T-cell (primary cell): ENCODE measurements around the gene NEURL1. TPM values are rescaled to one million over a fixed set of nuclear protein-coding genes. Genes with fewer than 3 reads are reported as not detected.
A peak's percentile ranks its signal among the peaks of the same experiment; 100 is the strongest.

Source experiments
- ATAC-seq, 4 experiments: fragments of 200-7000 bp in 3 of 4; fragments of 150-1000 bp in 1 of 4; cut with Tn5 transposase; replicated peaks in 1 of 4; 1 replicate in 3 of 4; 2 replicates in 1 of 4; pipeline ENCODE4 v1.10.0; 2021; ENCODE audit warnings: moderate library complexity in 3 of 4, mild to moderate bottlenecking in 2 of 4, moderate number of reproducible peaks in 1 of 4
- CTCF ChIA-PET, 2 donors: fragments of 300-600 bp; sonication (Branson Sonifier 250); formaldehyde crosslinking; loops; one replicate each; lab custom pipeline; 2022; ENCODE audit warnings: antibody characterized with exemption in 2 of 2; lab: Charles Lee
- POLR2A ChIA-PET, 2 donors: fragments of 300-600 bp; sonication (Branson Sonifier 250); formaldehyde crosslinking; loops; one replicate each; lab custom pipeline; 2022; ENCODE audit warnings: antibody characterized with exemption in 2 of 2; lab: Charles Lee
- DNase-seq, 35 experiments: peaks; one replicate each; pipeline versions ENCODE4 v3.0.0 to v3.0.0-alpha.2; 2013 to 2023
- H3K27ac ChIP-seq: one replicate; pipeline ENCODE4 v1.5.1; 2013; ENCODE audit warnings: low read length
- H3K27me3 ChIP-seq, 2 experiments: replicated peaks in 1 of 2; 1 replicate in 1 of 2; 2 replicates in 1 of 2; pipeline versions ENCODE4 v1.6.1 to v1.7.0; 2013; ENCODE audit warnings: low read length in 1 of 2, mixed read lengths in 1 of 2; ENCODE audit not compliant: control insufficient read depth in 2 of 2, insufficient read depth in 2 of 2; ENCODE audit errors: extremely low read depth in 1 of 2
- H3K36me3 ChIP-seq, 2 donors: 1 replicate in 1 of 2; 2 replicates in 1 of 2; pipeline versions ENCODE4 v1.6.1 to v1.7.0; 2013; ENCODE audit warnings: low read length in 1 of 2; ENCODE audit not compliant: control insufficient read depth in 2 of 2, insufficient read depth in 1 of 2; ENCODE audit errors: extremely low read depth in 1 of 2
- H3K4me1 ChIP-seq, 2 experiments: 1 replicate in 1 of 2; 2 replicates in 1 of 2; pipeline versions ENCODE4 v1.6.1 to v1.7.0; 2013; ENCODE audit warnings: low read length in 2 of 2, mixed read lengths in 1 of 2; ENCODE audit not compliant: insufficient read depth in 2 of 2, control insufficient read depth in 1 of 2; ENCODE audit errors: extremely low read depth in 1 of 2
- H3K4me3 ChIP-seq, 2 donors: 1 replicate in 1 of 2; 2 replicates in 1 of 2; pipeline versions ENCODE4 v1.5.1 to v1.7.0; 2013; ENCODE audit warnings: mild to moderate bottlenecking in 2 of 2, low read length in 1 of 2, moderate library complexity in 1 of 2; ENCODE audit not compliant: control insufficient read depth in 1 of 2; ENCODE audit errors: extremely low read depth in 1 of 2
- H3K9me3 ChIP-seq: 2 replicates; pipeline ENCODE4 v1.7.0; 2013
- H3K27ac Mint-ChIP-seq, 2 donors: one replicate each; pipeline ENCODE4 v1.8.0; 2020 to 2021; ENCODE audit warnings: mild to moderate bottlenecking in 2 of 2, mixed read lengths in 2 of 2
- H3K27me3 Mint-ChIP-seq, 2 donors: one replicate each; pipeline ENCODE4 v1.8.0; 2021 to 2022; ENCODE audit warnings: mixed read lengths in 2 of 2
- H3K36me3 Mint-ChIP-seq: one replicate; pipeline ENCODE4 v1.8.0; 2021; ENCODE audit warnings: mixed read lengths
- H3K4me1 Mint-ChIP-seq, 3 donors: one replicate each; pipeline ENCODE4 v1.8.0; 2020 to 2022; ENCODE audit warnings: mixed read lengths in 3 of 3, mild to moderate bottlenecking in 1 of 3
- H3K4me3 Mint-ChIP-seq, 3 donors: one replicate each; pipeline ENCODE4 v1.8.0; 2020 to 2022; ENCODE audit warnings: mild to moderate bottlenecking in 3 of 3, mixed read lengths in 3 of 3, moderate library complexity in 3 of 3
- H3K9me3 Mint-ChIP-seq, 3 donors: one replicate each; pipeline ENCODE4 v1.8.0; 2020 to 2022; ENCODE audit warnings: mixed read lengths in 3 of 3
- WGBS: methylation state at CpG from one replicate; pipeline ENCODE4 v1.1.5; 2013; ENCODE audit warnings: missing lambda C conversion rate; ENCODE audit not compliant: insufficient coverage; 5-methylcytosine and 5-hydroxymethylcytosine counted together
- total RNA-seq, 35 experiments: library from RNA in 6 of 35; stranded (reverse) in 6 of 35; fragments of 120-200 nt in 1 of 35; gene quantifications; one replicate each; pipeline versions ENCODE4 v1.2.1 to v1.2.4 and lab custom pipeline; 2013 to 2026

NEURL1 gene
- total RNA-seq, 5 donors from 2014 or later (not counting 1 experiment from before 2014, with no cell fraction given) = 0.46 to 1.7 (median 0.84) TPM

- ChIA-PET POLR2A (no interaction called here), CTCF (interaction anchor here in 1 of 2 donors (0.6 to 1.9 kb wide), 2 partner anchors 15 to 30 kb away, joined by 3 to 7 read pairs; no protein-coding TSS in a partner anchor)
- Mint-ChIP-seq H3K36me3 (peaks cover 21% of the 10 kb centered on the region), H3K27me3 (no peaks in the 10 kb centered on the region), H3K4me3 (peak overlapping the region; percentile 88 to 90 (median 90)), H3K9me3 (no peaks in the 10 kb centered on the region), H3K27ac (peak overlapping the region; percentile 85 to 88), H3K4me1 (peaks cover 38 to 50% (median 49%) of the 10 kb centered on the region in 3 donors)
- Histone ChIP-seq H3K36me3 (peaks cover 3 to 18% of the 10 kb centered on the region in 2 donors), H3K4me3 (peak overlapping the region; percentile 74 to 91), H3K27ac (peak overlapping the region; percentile 4), H3K4me1 (peaks cover 5 to 61% of the 10 kb centered on the region in 2 experiments), H3K9me3 (no peaks in the 10 kb centered on the region), H3K27me3 (no peaks in the 10 kb centered on the region)
- no peak for DNase-seq
- no peak for ATAC-seq
- WGBS = 41% methylated on average over 24 of the region's 27 CpGs
Measured at GRCh38 chr10:103452506-103453230, 40.8 kb upstream of the NEURL1 start.

- H3K27ac Mint-ChIP-seq = peak overlapping the region; percentile 38 to 88
- Histone ChIP-seq H3K4me3 (no peak overlapping the region), H3K36me3 (peaks cover 0 to 11% of the 10 kb centered on the region in 2 donors), H3K27me3 (no peaks in the 10 kb centered on the region), H3K27ac (no peak overlapping the region), H3K9me3 (no peaks in the 10 kb centered on the region), H3K4me1 (peaks cover 6 to 60% of the 10 kb centered on the region in 2 experiments)
- ChIA-PET POLR2A (no interaction called here), CTCF (interaction anchor here in 1 of 2 donors (1.5 kb wide), 1 partner anchor 9 kb away, joined by 3 read pairs; no protein-coding TSS in a partner anchor)
- DNase-seq = no peak
- peak overlapping the region in 2 of 3 donors; percentile 88 to 90 for H3K4me3 Mint-ChIP-seq
- H3K4me1 Mint-ChIP-seq = peaks cover 24 to 43% (median 40%) of the 10 kb centered on the region in 3 donors
- H3K36me3 Mint-ChIP-seq = peaks cover 11% of the 10 kb centered on the region
- ATAC-seq = no peak
- no peaks in the 10 kb centered on the region for H3K9me3 Mint-ChIP-seq
- H3K27me3 Mint-ChIP-seq = no peaks in the 10 kb centered on the region
- WGBS = no CpG with 5 or more reads among the region's 4 CpGs
Measured at GRCh38 chr10:103454026-103454425, 39.5 kb upstream of the NEURL1 start.

GRCh38 chr10:103455235-103455634 lies 38.3 kb upstream of the NEURL1 start:
- Histone ChIP-seq H3K36me3 (no peaks in the 10 kb centered on the region), H3K4me1 (peaks cover 7 to 58% of the 10 kb centered on the region in 2 experiments), H3K9me3 (no peaks in the 10 kb centered on the region), H3K4me3 (no peak overlapping the region), H3K27me3 (no peaks in the 10 kb centered on the region), H3K27ac (no peak overlapping the region)
- 95% methylated on average over 25 of the region's 25 CpGs for WGBS
- Mint-ChIP-seq H3K4me1 (peaks cover 12 to 41% (median 34%) of the 10 kb centered on the region in 3 donors), H3K9me3 (no peaks in the 10 kb centered on the region), H3K4me3 (no peak overlapping the region), H3K27me3 (no peaks in the 10 kb centered on the region), H3K27ac (no peak overlapping the region), H3K36me3 (peaks cover 3% of the 10 kb centered on the region)
- ChIA-PET CTCF (interaction anchor here in 1 of 2 donors (1.5 kb wide), 1 partner anchor 8 kb away, joined by 3 read pairs; no protein-coding TSS in a partner anchor), POLR2A (no interaction called here)
- ATAC-seq (no peak), DNase-seq (no peak)

DNA sequence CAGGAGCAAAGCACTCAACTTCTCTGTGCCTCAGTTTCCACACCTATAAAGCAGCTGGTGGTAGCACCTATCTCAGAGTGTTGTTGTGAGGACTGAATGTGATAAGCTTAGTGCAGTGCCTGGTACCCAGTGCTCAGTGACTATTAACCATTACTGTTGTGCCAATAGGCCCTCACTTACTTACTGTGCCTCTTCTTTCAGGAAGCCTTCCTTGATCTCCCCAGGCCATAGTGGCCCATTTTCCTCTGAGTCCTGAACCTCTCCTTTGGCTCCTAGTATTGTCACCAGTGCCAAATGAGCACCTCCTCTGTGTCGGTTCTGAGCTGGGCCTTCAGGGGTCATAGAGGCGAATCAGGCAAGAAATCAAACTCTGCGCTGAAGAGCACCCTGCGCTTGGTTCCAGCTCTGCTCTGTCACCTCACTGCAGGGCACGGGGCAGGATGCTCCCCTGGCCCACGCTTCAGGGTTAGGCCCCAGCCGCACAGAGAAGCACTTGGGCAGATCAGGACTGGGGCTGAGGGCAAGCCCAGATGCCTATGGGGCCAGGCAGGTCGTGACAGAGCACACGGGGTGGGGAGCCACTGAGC lies 37.3 kb upstream of the NEURL1 start:
- no peaks in the 10 kb centered on the region for H3K36me3 Mint-ChIP-seq
- peaks cover 3 to 32% (median 25%) of the 10 kb centered on the region in 3 donors for H3K4me1 Mint-ChIP-seq
- H3K9me3 Mint-ChIP-seq = no peaks in the 10 kb centered on the region
- H3K36me3 ChIP-seq = no peaks in the 10 kb centered on the region
- ATAC-seq (no peak), DNase-seq (no peak)
- WGBS = 93% methylated on average over 9 of the region's 9 CpGs
- peaks cover 2 to 48% of the 10 kb centered on the region in 2 experiments for H3K4me1 ChIP-seq
- no peak overlapping the region for H3K27ac Mint-ChIP-seq
- ChIA-PET CTCF (no interaction called here), POLR2A (no interaction called here)
- H3K27ac ChIP-seq = no peak overlapping the region
- H3K9me3 ChIP-seq = no peaks in the 10 kb centered on the region
- no peak overlapping the region for H3K4me3 ChIP-seq
- H3K4me3 Mint-ChIP-seq = no peak overlapping the region
- no peaks in the 10 kb centered on the region for H3K27me3 Mint-ChIP-seq
- H3K27me3 ChIP-seq = no peaks in the 10 kb centered on the region

DNA sequence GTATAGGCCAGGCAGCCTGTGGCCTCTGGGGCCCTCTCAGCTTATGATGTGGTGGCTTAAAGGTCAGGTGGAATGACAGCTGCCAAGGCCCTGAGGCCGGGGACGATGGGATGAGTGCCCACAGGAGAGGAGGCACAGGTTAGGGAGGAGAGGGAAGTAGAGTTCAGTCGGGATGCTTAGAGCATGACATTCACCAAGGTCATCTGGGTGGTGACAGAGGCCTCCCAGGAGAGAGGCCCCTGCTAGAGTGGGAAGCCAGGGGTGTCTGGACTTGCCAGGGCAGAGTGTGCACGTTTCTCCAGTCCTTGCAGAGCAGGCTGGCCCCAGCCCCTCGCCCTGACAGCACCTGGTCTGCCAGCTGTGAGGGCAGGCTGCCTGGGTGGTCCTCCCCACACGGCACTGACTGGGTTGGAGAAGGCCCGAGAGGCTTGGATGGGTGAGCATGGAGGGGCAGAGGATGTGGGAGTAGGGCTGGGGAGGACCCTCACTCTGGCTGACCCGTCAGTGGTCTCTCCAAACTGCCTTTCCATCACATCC lies 36.3 kb upstream of the NEURL1 start:
- Mint-ChIP-seq H3K36me3 (no peaks in the 10 kb centered on the region), H3K27ac (peak overlapping the region in 1 of 2 donors; percentile 55), H3K4me3 (no peak overlapping the region), H3K4me1 (peaks cover 0 to 27% (median 24%) of the 10 kb centered on the region in 3 donors), H3K27me3 (no peaks in the 10 kb centered on the region), H3K9me3 (no peaks in the 10 kb centered on the region)
- Histone ChIP-seq H3K36me3 (no peaks in the 10 kb centered on the region), H3K4me1 (peaks cover 2 to 41% of the 10 kb centered on the region in 2 experiments), H3K9me3 (no peaks in the 10 kb centered on the region), H3K27ac (no peak overlapping the region), H3K4me3 (no peak overlapping the region), H3K27me3 (no peaks in the 10 kb centered on the region)
- WGBS = 83% methylated on average over 6 of the region's 8 CpGs
- DNase-seq = no peak
- POLR2A ChIA-PET = no interaction called here
- CTCF ChIA-PET = no interaction called here
- ATAC-seq = no peak

DNA sequence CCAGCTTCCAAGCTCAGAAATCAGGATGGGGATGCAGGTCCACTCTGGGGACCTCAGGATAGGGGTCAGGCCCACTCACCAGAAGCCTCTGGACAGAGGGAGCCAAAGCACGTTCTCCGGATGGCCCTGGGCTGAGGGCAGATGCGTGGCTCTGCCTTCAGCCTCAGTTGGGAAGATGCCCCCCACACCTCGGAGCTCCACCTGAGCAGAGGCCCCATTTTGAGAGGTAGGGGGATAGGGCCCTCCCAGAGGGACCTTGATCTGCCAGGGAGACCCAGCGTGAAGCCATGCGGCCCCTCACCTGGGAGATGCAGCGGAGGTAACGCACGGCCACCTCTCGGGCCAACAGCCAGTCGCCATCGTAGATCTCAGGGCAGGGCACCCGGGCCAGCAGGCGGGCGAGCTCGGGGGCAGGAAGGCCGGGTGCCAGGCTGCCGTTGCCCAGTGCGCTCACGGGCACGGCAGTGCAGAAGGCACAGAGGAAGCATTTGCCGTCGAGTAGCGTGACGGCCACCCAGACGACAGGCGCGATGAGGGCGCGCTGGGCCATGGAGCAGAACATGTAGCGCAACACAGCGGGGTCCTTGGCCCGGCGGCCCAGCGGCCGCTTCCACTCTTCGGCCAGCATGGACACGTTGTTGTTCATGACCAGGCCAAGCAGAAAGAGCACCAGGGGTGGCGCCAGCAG lies 35.5 kb upstream of the NEURL1 start:
- CTCF ChIA-PET = no interaction called here
- peaks cover 2 to 33% of the 10 kb centered on the region in 2 experiments for H3K4me1 ChIP-seq
- H3K27ac ChIP-seq = no peak overlapping the region
- POLR2A ChIA-PET = no interaction called here
- H3K27me3 ChIP-seq = no peaks in the 10 kb centered on the region
- Mint-ChIP-seq H3K4me3 (no peak overlapping the region), H3K27me3 (no peaks in the 10 kb centered on the region), H3K9me3 (no peaks in the 10 kb centered on the region), H3K27ac (no peak overlapping the region), H3K4me1 (peaks cover 0 to 22% (median 18%) of the 10 kb centered on the region in 3 donors), H3K36me3 (no peaks in the 10 kb centered on the region)
- no peak overlapping the region for H3K4me3 ChIP-seq
- H3K9me3 ChIP-seq = no peaks in the 10 kb centered on the region
- WGBS = 93% methylated on average over 38 of the region's 39 CpGs
- ATAC-seq (no peak), DNase-seq (no peak)
- H3K36me3 ChIP-seq = no peaks in the 10 kb centered on the region
